ENCODE results near the gene RASGRF1. TPM values are rescaled to one million over a fixed set of nuclear protein-coding genes. Genes with fewer than 3 reads are reported as not detected.
"Not testable (repeated sequence)": the region's sequence is repeated elsewhere in the genome, so short reads cannot be mapped to it uniquely, and the experiment has no call there.

The RASGRF1 gene
- polyA plus RNA-seq, 3 donors = 0.11 TPM; not detected in 2

DNA sequence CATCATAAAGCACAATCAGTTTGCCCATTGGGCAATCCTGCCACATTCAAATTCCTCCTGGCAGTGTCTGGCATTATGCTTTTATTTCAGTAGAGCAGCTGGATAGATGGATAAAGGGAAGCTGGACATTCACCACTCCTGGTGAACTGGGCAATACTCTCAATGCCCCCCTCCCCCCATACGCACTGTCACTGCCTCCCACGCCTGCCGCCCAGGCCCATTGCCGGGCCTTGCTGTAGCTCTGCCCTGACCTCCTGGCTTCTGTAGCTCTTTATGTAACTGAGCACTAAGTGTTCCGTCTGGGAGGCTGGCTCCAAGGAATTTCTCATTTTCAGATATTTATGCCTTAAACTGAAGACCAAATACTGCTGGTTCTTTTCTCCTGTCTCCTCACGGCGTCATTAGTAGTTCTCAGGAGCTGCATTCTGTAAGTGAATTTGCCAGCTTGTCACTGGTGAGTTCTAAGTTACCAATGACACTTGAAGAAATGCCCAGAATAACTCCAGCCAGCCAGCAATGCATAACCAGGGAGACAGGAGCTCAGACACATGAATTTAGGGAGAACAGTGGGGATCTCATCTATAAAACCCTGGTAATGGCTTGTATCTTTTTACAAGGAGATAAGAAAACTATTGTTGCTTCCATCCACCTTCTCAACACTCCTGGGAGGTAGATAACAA is 25.5 kb upstream of the RASGRF1 start:
- peaks cover 0 to 8% (median 0%) of the 10 kb centered on the region in 7 donors for H3K9me3 Mint-ChIP-seq
- Histone ChIP-seq H3K27me3 (ENCODE audit: control insufficient read depth in 2 of 2, insufficient read depth in 2 of 2, low read length in 2 of 2) (peaks cover 0 to 2% of the 10 kb centered on the region in 2 donors), H3K4me1 (ENCODE audit: control insufficient read depth in 1 of 2, insufficient read depth in 2 of 2, low read length in 2 of 2) (no peaks in the 10 kb centered on the region), H3K27ac (ENCODE audit: low read depth in 1 of 2, low read length in 2 of 2) (no peak overlapping the region), H2AFZ (ENCODE audit: insufficient read depth, low read depth, low read length, poor library complexity, severe bottlenecking) (no peak overlapping the region), H4K20me1 (ENCODE audit: insufficient read depth, low read length) (no peaks in the 10 kb centered on the region), H3K9ac (ENCODE audit: insufficient read depth, low read length, poor library complexity, severe bottlenecking) (no peak overlapping the region), H3K4me2 (replicated peaks; ENCODE audit: extremely low read depth, low read length, poor library complexity, severe bottlenecking) (no peak overlapping the region), H3K4me3 (replicated peaks in 1 of 3; ENCODE audit: low read depth in 2 of 3, low read length in 3 of 3) (no peak overlapping the region), H3K36me3 (replicated peaks in 1 of 2; ENCODE audit: control insufficient read depth in 1 of 2, insufficient read depth in 2 of 2, low read length in 2 of 2) (no peaks in the 10 kb centered on the region), H3K9me3 (replicated peaks in 1 of 2; ENCODE audit: control insufficient read depth in 1 of 2, insufficient read depth in 1 of 2, low read length in 2 of 2) (no peaks in the 10 kb centered on the region), H3K79me2 (ENCODE audit: insufficient read depth, low read length) (no peaks in the 10 kb centered on the region)
- H3K36me3 Mint-ChIP-seq = no peaks in the 10 kb centered on the region
- intact Hi-C loops (cut with micrococcal nuclease) = no loop called here
- 98% methylated on average over 5 of the region's 7 CpGs for WGBS (ENCODE audit: insufficient coverage)
- H3K4me3 Mint-ChIP-seq = no peak overlapping the region
- TF ChIP-seq, protein P1, sequence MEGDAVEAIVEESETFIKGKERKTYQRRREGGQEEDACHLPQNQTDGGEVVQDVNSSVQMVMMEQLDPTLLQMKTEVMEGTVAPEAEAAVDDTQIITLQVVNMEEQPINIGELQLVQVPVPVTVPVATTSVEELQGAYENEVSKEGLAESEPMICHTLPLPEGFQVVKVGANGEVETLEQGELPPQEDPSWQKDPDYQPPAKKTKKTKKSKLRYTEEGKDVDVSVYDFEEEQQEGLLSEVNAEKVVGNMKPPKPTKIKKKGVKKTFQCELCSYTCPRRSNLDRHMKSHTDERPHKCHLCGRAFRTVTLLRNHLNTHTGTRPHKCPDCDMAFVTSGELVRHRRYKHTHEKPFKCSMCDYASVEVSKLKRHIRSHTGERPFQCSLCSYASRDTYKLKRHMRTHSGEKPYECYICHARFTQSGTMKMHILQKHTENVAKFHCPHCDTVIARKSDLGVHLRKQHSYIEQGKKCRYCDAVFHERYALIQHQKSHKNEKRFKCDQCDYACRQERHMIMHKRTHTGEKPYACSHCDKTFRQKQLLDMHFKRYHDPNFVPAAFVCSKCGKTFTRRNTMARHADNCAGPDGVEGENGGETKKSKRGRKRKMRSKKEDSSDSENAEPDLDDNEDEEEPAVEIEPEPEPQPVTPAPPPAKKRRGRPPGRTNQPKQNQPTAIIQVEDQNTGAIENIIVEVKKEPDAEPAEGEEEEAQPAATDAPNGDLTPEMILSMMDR (IDR thresholded peaks at IDR 0.05) = no peak
- peaks cover 0 to 16% (median 2%) of the 10 kb centered on the region in 3 donors for H3K27me3 Mint-ChIP-seq (ENCODE audit: low read depth in 3 of 3)
- no peak overlapping the region for H3K27ac Mint-ChIP-seq
- DNase-seq = no peak
- no peaks in the 10 kb centered on the region for H3K4me1 Mint-ChIP-seq

DNA sequence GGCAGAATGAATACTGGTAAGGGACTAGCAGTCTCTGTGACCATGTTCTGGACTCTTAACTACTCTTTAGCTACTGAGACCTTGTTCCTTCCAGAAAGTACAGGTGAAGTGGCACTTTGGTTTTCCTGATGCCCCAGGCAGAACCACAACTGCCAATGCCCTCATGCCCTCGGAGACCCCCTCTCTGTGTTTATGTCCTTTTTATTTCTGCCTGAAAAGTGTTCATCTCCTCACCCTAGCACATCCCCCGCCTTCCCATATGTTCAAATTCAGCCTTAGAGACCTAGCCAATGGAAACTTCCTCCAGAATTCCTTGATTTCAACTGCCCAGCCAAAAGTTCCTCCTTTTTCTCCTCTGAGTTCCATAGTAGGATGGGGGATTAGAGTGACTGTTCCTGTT is 23.3 kb upstream of the RASGRF1 start:
- H3K36me3 ChIP-seq (replicated peaks in 1 of 2; ENCODE audit: control insufficient read depth in 1 of 2, insufficient read depth in 2 of 2, low read length in 2 of 2) = no peaks in the 10 kb centered on the region
- peaks cover 3 to 22% (median 4%) of the 10 kb centered on the region in 3 donors for H3K27me3 Mint-ChIP-seq (ENCODE audit: low read depth in 3 of 3)
- TF ChIP-seq, protein P1 (IDR thresholded peaks at IDR 0.05) = no peak
- H3K4me1 ChIP-seq (ENCODE audit: control insufficient read depth in 1 of 2, insufficient read depth in 2 of 2, low read length in 2 of 2) = no peaks in the 10 kb centered on the region
- H3K4me3 Mint-ChIP-seq = no peak overlapping the region
- H3K27ac Mint-ChIP-seq = no peak overlapping the region
- intact Hi-C loops (cut with micrococcal nuclease) = no loop called here
- no peak overlapping the region for H3K27ac ChIP-seq (ENCODE audit: low read depth in 1 of 2, low read length in 2 of 2)
- H3K36me3 Mint-ChIP-seq = no peaks in the 10 kb centered on the region
- H3K4me2 ChIP-seq (replicated peaks; ENCODE audit: extremely low read depth, low read length, poor library complexity, severe bottlenecking) = no peak overlapping the region
- peaks cover 0 to 8% (median 0%) of the 10 kb centered on the region in 7 donors for H3K9me3 Mint-ChIP-seq
- H3K4me1 Mint-ChIP-seq = no peaks in the 10 kb centered on the region
- no CpG with 5 or more reads among the region's 2 CpGs for WGBS (ENCODE audit: insufficient coverage)
- H3K9me3 ChIP-seq (replicated peaks in 1 of 2; ENCODE audit: control insufficient read depth in 1 of 2, insufficient read depth in 1 of 2, low read length in 2 of 2) = no peaks in the 10 kb centered on the region
- no peak for DNase-seq
- no peak overlapping the region for H3K4me3 ChIP-seq (replicated peaks in 1 of 3; ENCODE audit: low read depth in 2 of 3, low read length in 3 of 3)
- no peak overlapping the region for H3K9ac ChIP-seq (ENCODE audit: insufficient read depth, low read length, poor library complexity, severe bottlenecking)
- H3K27me3 ChIP-seq (ENCODE audit: control insufficient read depth in 2 of 2, insufficient read depth in 2 of 2, low read length in 2 of 2) = peaks cover 10 to 12% of the 10 kb centered on the region in 2 donors
- no peaks in the 10 kb centered on the region for H3K79me2 ChIP-seq (ENCODE audit: insufficient read depth, low read length)
- H4K20me1 ChIP-seq (ENCODE audit: insufficient read depth, low read length) = no peaks in the 10 kb centered on the region
- H2AFZ ChIP-seq (ENCODE audit: insufficient read depth, low read depth, low read length, poor library complexity, severe bottlenecking) = no peak overlapping the region

DNA sequence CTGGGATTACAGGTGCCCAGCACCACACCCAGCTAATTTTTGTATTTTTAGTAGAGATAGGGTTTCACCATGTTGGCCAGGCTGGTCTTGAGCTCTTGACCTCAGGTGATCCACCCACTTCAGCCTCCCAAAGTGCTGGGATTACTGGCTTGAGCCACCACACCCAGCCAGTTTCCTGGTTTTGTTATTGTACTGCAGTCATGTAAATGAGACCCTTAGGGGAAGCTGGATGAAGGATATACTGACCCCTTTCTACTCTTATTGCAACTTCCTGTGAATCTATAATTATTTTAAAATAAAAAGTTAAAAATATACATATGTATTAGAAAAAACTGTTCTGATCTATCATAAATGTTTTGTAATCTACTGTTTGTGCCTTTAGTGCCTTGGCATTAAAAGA is 20.8 kb upstream of the RASGRF1 start:
- intact Hi-C loops (cut with micrococcal nuclease); H3K4me2 ChIP-seq (replicated peaks; ENCODE audit: extremely low read depth, low read length, poor library complexity, severe bottlenecking); H3K36me3 Mint-ChIP-seq; H3K79me2 ChIP-seq (ENCODE audit: insufficient read depth, low read length); H3K36me3 ChIP-seq (replicated peaks in 1 of 2; ENCODE audit: control insufficient read depth in 1 of 2, insufficient read depth in 2 of 2, low read length in 2 of 2); H3K9me3 Mint-ChIP-seq; DNase-seq; H4K20me1 ChIP-seq (ENCODE audit: insufficient read depth, low read length); H3K4me1 Mint-ChIP-seq; H2AFZ ChIP-seq (ENCODE audit: insufficient read depth, low read depth, low read length, poor library complexity, severe bottlenecking); H3K9me3 ChIP-seq (replicated peaks in 1 of 2; ENCODE audit: control insufficient read depth in 1 of 2, insufficient read depth in 1 of 2, low read length in 2 of 2); H3K27ac Mint-ChIP-seq; H3K4me3 ChIP-seq (replicated peaks in 1 of 3; ENCODE audit: low read depth in 2 of 3, low read length in 3 of 3); H3K9ac ChIP-seq (ENCODE audit: insufficient read depth, low read length, poor library complexity, severe bottlenecking); H3K4me1 ChIP-seq (ENCODE audit: control insufficient read depth in 1 of 2, insufficient read depth in 2 of 2, low read length in 2 of 2); H3K27ac ChIP-seq (ENCODE audit: low read depth in 1 of 2, low read length in 2 of 2): not testable (repeated sequence)
- H3K4me3 Mint-ChIP-seq = peak overlapping the region in 1 of 2 donors; percentile 26
- H3K27me3 Mint-ChIP-seq (ENCODE audit: low read depth in 3 of 3) = peaks cover 11 to 19% (median 13%) of the 10 kb centered on the region in 3 donors
- H3K27me3 ChIP-seq (ENCODE audit: control insufficient read depth in 2 of 2, insufficient read depth in 2 of 2, low read length in 2 of 2) = peaks cover 16% of the 10 kb centered on the region in 2 donors
